ENCODE results near the gene GATA5. TPM values are rescaled to one million over a fixed set of nuclear protein-coding genes. Genes with fewer than 3 reads are reported as not detected.

GATA5 gene
- total and polyA plus RNA-seq, 10 of the 15 experiments (the other 5 are each of a cell fraction or from before 2014, with no cell fraction given): not detected

DNA sequence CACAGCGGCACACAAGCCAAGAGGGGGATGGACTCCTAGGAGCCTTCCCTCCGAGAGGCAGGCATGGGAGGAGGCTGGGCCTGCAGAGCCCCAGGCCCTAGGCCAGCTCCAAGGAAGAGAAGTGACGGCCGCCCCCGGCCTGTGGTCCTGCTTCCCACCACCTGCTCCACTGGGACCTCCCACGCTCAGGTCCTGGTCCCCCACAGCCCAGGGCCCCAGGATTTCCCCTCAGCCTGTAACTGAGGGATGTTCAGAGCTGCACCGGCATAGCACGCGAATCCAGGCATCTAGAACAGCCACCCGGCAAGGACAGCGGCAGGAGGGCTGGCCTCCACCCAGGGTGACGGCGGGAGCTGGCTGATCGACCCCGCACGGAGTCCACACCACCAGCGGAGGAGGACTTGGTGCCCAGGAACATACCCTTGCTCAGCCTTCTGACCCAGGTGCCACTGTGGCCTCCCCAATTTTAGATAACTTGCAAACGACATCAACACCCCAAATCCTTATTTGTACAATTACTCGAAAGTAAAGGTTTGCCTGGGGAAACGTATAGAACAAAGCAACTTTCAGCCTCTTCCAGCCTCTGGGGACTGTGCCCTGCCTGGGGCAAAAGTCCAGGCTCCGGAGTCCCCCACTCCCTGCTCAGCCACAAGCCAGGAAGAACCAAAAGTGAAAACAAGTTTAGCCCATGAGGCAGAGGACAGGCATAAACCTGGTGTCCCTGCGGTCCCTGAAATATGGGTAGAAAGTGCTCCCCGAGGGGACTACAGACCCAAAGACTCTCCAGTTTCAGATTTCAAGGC lies 3.5 kb downstream of the GATA5 start:
- no peak for TF ChIP-seq POU2F2 (IDR thresholded peaks at IDR 0.05; ENCODE audit: borderline replicate concordance, low read depth, low read length)
- TF ChIP-seq POLR2A (IDR thresholded peaks at IDR 0.05; ENCODE audit: low read depth, low read length): no peak
- RAD21 ChIA-PET (ENCODE audit: unreplicated experiment): no interaction called here
- CTCF ChIA-PET: no interaction called here
- Histone ChIP-seq H3K9ac (ENCODE audit: control insufficient read depth, insufficient read depth, low read length) (no peak overlapping the region), H3K27ac (ENCODE audit: control insufficient read depth, insufficient read depth) (no peak overlapping the region), H2AFZ (ENCODE audit: control insufficient read depth, low read depth, low read length) (no peak overlapping the region), H3K79me2 (ENCODE audit: control insufficient read depth, insufficient read depth, low read length) (no peaks in the 10 kb centered on the region), H4K20me1 (ENCODE audit: control insufficient read depth, insufficient read depth) (no peaks in the 10 kb centered on the region), H3K36me3 (ENCODE audit: control insufficient read depth in 2 of 2, insufficient read depth in 2 of 2, low read length in 1 of 2) (no peaks in the 10 kb centered on the region), H3K4me1 (ENCODE audit: control insufficient read depth, insufficient read depth, low read length) (no peaks in the 10 kb centered on the region), H3K27me3 (replicated peaks in 1 of 2; ENCODE audit: control insufficient read depth in 2 of 2, insufficient read depth in 2 of 2, low read length in 1 of 2) (peaks cover 2 to 7% of the 10 kb centered on the region in 2 experiments; a peak in 3 of 4 replicates), H3K4me2 (ENCODE audit: control insufficient read depth, insufficient read depth) (no peak overlapping the region), H3K9me3 (replicated peaks; ENCODE audit: control insufficient read depth, insufficient read depth, low read length) (no peaks in the 10 kb centered on the region), H3K4me3 (no peak overlapping the region)
- POLR2A ChIA-PET: no interaction called here
- FAIRE-seq (no peak), ATAC-seq (no peak), DNase-seq (ENCODE audit: low read depth, low spot score) (no peak)
- intact Hi-C loops (cut with micrococcal nuclease; ENCODE audit: unreplicated experiment): no loop called here
- WGBS (ENCODE audit: insufficient coverage, insufficient replicate concordance, low lambda C conversion rate, missing lambda C conversion rate): 45% methylated on average over 23 of the region's 23 CpGs
- in situ Hi-C loops (cut with MboI): no loop called here
- no TSS peak for BruUV-seq (replicated peaks)
- SMC1A ChIA-PET (ENCODE audit: uncharacterized antibody, unreplicated experiment): no interaction called here

DNA sequence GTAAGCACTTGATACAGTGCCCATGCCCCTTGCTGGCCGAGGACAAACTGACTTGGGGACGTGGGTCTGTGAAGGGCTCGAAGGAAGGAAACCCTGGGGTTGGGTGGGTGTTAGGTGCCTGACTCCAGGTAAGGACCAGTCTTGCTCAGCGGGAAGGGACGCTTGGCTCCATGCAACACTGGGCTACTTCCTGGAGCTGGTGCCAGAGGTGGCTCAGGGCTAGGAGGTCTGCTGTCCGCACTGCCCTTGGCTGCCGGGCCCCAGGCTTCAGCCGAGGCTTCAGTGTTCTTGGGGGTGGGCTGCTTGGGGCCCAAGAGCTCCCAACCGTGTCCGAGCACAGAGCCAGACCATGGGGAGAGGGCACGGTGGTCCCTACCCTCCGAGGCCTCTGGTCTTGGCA lies 5.3 kb downstream of the GATA5 start:
- BruUV-seq (replicated peaks): no TSS peak
- H3K79me2 ChIP-seq (ENCODE audit: control insufficient read depth, insufficient read depth, low read length): no peaks in the 10 kb centered on the region
- ChIA-PET CTCF (no interaction called here), SMC1A (ENCODE audit: uncharacterized antibody, unreplicated experiment) (no interaction called here), RAD21 (ENCODE audit: unreplicated experiment) (no interaction called here), POLR2A (no interaction called here)
- no peak overlapping the region for H2AFZ ChIP-seq (ENCODE audit: control insufficient read depth, low read depth, low read length)
- no peak overlapping the region for H3K9ac ChIP-seq (ENCODE audit: control insufficient read depth, insufficient read depth, low read length)
- FAIRE-seq (no peak), ATAC-seq (no peak), DNase-seq (ENCODE audit: low read depth, low spot score) (no peak)
- no peaks in the 10 kb centered on the region for H3K36me3 ChIP-seq (ENCODE audit: control insufficient read depth in 2 of 2, insufficient read depth in 2 of 2, low read length in 1 of 2)
- peaks cover 2 to 7% of the 10 kb centered on the region in 2 experiments; a peak in 3 of 4 replicates for H3K27me3 ChIP-seq (replicated peaks in 1 of 2; ENCODE audit: control insufficient read depth in 2 of 2, insufficient read depth in 2 of 2, low read length in 1 of 2)
- in situ Hi-C loops (cut with MboI) (no loop called here), intact Hi-C loops (cut with micrococcal nuclease; ENCODE audit: unreplicated experiment) (no loop called here)
- no peak for TF ChIP-seq BRCA1 (IDR thresholded peaks at IDR 0.05; ENCODE audit: low read depth, low read length)
- TF ChIP-seq SREBF2 (IDR thresholded peaks at IDR 0.05; ENCODE audit: low read length): no peak
- TF ChIP-seq, protein P1, sequence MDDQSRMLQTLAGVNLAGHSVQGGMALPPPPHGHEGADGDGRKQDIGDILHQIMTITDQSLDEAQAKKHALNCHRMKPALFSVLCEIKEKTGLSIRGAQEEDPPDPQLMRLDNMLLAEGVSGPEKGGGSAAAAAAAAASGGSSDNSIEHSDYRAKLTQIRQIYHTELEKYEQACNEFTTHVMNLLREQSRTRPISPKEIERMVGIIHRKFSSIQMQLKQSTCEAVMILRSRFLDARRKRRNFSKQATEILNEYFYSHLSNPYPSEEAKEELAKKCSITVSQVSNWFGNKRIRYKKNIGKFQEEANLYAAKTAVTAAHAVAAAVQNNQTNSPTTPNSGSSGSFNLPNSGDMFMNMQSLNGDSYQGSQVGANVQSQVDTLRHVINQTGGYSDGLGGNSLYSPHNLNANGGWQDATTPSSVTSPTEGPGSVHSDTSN (IDR thresholded peaks at IDR 0.05; ENCODE audit: insufficient replicate concordance, low read depth, low read length): no peak
- TF ChIP-seq POLR2A (IDR thresholded peaks at IDR 0.05; ENCODE audit: low read depth, low read length): no peak
- no peak for TF ChIP-seq ETV6 (conservative IDR thresholded peaks at IDR 0.05 in 1 of 2, IDR thresholded peaks at IDR 0.05 in 1 of 2; ENCODE audit: borderline replicate concordance in 1 of 2, low read depth in 1 of 2)
- H3K9me3 ChIP-seq (replicated peaks; ENCODE audit: control insufficient read depth, insufficient read depth, low read length): no peaks in the 10 kb centered on the region
- H3K27ac ChIP-seq (ENCODE audit: control insufficient read depth, insufficient read depth): no peak overlapping the region
- H4K20me1 ChIP-seq (ENCODE audit: control insufficient read depth, insufficient read depth): no peaks in the 10 kb centered on the region
- no peaks in the 10 kb centered on the region for H3K4me1 ChIP-seq (ENCODE audit: control insufficient read depth, insufficient read depth, low read length)
- 29% methylated on average over 12 of the region's 12 CpGs for WGBS (ENCODE audit: insufficient coverage, insufficient replicate concordance, low lambda C conversion rate, missing lambda C conversion rate)
- no peak overlapping the region for H3K4me2 ChIP-seq (ENCODE audit: control insufficient read depth, insufficient read depth)
- H3K4me3 ChIP-seq: no peak overlapping the region
